ENCODE results near the gene DDI2.

GRCh38 chr1:15680131-15680530, 62.9 kb downstream of the DDI2 start:
- TF ChIP-seq EZH2 (IDR thresholded peaks at IDR 0.05) (no peak), POLR2AphosphoS5 (IDR thresholded peaks at IDR 0.05; ENCODE audit: borderline replicate concordance, low read depth, low read length) (no peak), FOXP2 (optimal IDR thresholded peaks at IDR 0.05; ENCODE audit: control extremely low read depth, extremely low read length, insufficient read depth) (no peak)

All from SK-N-MC (cell line).